Type B pancreatic cell (in vitro differentiated cells): Measurements from ENCODE around the gene TMEM225. TPM values are rescaled to one million over a fixed set of nuclear protein-coding genes. Genes with fewer than 3 reads are reported as not detected.
"Not testable (repeated sequence)": the region's sequence is repeated elsewhere in the genome, so short reads cannot be mapped to it uniquely, and the experiment has no call there.

Experiments used
- DNase-seq: peaks from one replicate; pipeline ENCODE4 v3.0.0; 2021; ENCODE audit warnings: mixed read lengths; ENCODE audit not compliant: unreplicated experiment; ENCODE audit errors: extremely low spot score
- H3K27ac Mint-ChIP-seq: 2 replicates; pipeline ENCODE4 v1.8.0; 2021; ENCODE audit warnings: mild to moderate bottlenecking, mixed read lengths
- H3K27me3 Mint-ChIP-seq: 2 replicates; pipeline ENCODE4 v1.8.0; 2021; ENCODE audit warnings: mixed read lengths
- H3K36me3 Mint-ChIP-seq: 2 replicates; pipeline ENCODE4 v1.8.0; 2021; ENCODE audit warnings: mixed read lengths
- H3K4me1 Mint-ChIP-seq: one replicate; pipeline ENCODE4 v1.8.0; 2021; ENCODE audit warnings: mixed read lengths; ENCODE audit not compliant: unreplicated experiment
- H3K4me3 Mint-ChIP-seq: 2 replicates; pipeline ENCODE4 v1.8.0; 2021; ENCODE audit warnings: mild to moderate bottlenecking, mixed read lengths
- H3K9me3 Mint-ChIP-seq: 2 replicates; pipeline ENCODE4 v1.8.0; 2021; ENCODE audit warnings: mixed read lengths
- CTCF ChIP-seq: fragments of 200-600 bp; sonication (generic); conservative IDR thresholded peaks from 2 replicates; pipeline ENCODE4 v1.5.0; 2021; ENCODE audit warnings: antibody characterized with exemption, mild to moderate bottlenecking
- total RNA-seq: library from RNA; stranded (reverse); gene quantifications from 2 replicates; pipeline ENCODE4 v1.2.1, GENCODE V29; 2021; ENCODE audit warnings: low replicate concordance

TMEM225 gene
- total RNA-seq, 1 donor from 2014 or later: not detected

- DNase-seq: no peak
- Mint-ChIP-seq H3K27me3 (peaks cover 4% of the 10 kb centered on the region), H3K4me3 (no peak within 1 kb of the TSS), H3K4me1 (no peaks in the 10 kb centered on the region), H3K27ac (no peak within 1 kb of the TSS), H3K36me3 (no peaks in the 10 kb centered on the region), H3K9me3 (no peaks in the 10 kb centered on the region)
- TF ChIP-seq CTCF: no peak
Observed at GRCh38 chr11:123901867-123902266, 16.4 kb upstream of the TMEM225 start, which contains the start of gene OR8D4. OR8D4 (plus strand) TSS chr11:123902167; CDS start chr11:123906432, 4,265 bp downstream.

- Mint-ChIP-seq H3K27me3 (peaks cover 4% of the 10 kb centered on the region), H3K4me3 (no peak overlapping the region), H3K9me3 (no peaks in the 10 kb centered on the region), H3K4me1 (no peaks in the 10 kb centered on the region), H3K27ac (no peak overlapping the region), H3K36me3 (no peaks in the 10 kb centered on the region)
- DNase-seq: no peak
- no peak for TF ChIP-seq CTCF
Observed at GRCh38 chr11:123899792-123900191, 14.3 kb upstream of the TMEM225 start.

- H3K4me3 Mint-ChIP-seq: no peak overlapping the region
- no peaks in the 10 kb centered on the region for H3K4me1 Mint-ChIP-seq
- no peak for DNase-seq
- no peaks in the 10 kb centered on the region for H3K27me3 Mint-ChIP-seq
- no peaks in the 10 kb centered on the region for H3K36me3 Mint-ChIP-seq
- no peak overlapping the region for H3K27ac Mint-ChIP-seq
- TF ChIP-seq CTCF: no peak
- no peaks in the 10 kb centered on the region for H3K9me3 Mint-ChIP-seq
Observed at GRCh38 chr11:123892031-123892430, 6.6 kb upstream of the TMEM225 start.

DNA sequence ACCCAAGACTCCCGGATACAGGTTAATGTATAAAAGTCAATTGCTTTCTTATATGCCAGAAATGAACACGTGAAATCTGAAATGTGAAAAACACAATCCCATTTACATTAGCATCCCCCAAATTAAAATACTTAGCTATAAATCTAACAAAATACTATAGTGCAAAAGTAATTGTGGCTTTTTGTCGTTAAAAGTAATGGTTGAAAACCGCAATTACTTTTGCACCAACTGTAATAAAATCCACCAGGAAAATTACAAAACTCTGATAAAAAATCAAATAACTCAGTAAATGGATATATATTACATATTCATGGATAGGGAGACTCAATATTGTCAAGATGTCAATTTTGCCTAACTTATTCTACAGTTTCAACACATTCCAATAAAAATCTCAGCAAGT, 4.6 kb downstream of the TMEM225 start:
- no peak overlapping the region for H3K27ac Mint-ChIP-seq
- no peaks in the 10 kb centered on the region for H3K4me1 Mint-ChIP-seq
- TF ChIP-seq CTCF: no peak
- no peaks in the 10 kb centered on the region for H3K36me3 Mint-ChIP-seq
- no peaks in the 10 kb centered on the region for H3K27me3 Mint-ChIP-seq
- DNase-seq: no peak
- no peaks in the 10 kb centered on the region for H3K9me3 Mint-ChIP-seq
- no peak overlapping the region for H3K4me3 Mint-ChIP-seq

- not testable (repeated sequence) for H3K36me3 Mint-ChIP-seq, H3K27ac Mint-ChIP-seq, H3K27me3 Mint-ChIP-seq, DNase-seq, H3K9me3 Mint-ChIP-seq, H3K4me1 Mint-ChIP-seq, H3K4me3 Mint-ChIP-seq
Observed at GRCh38 chr11:123867795-123868194, 17.7 kb downstream of the TMEM225 start.

- not testable (repeated sequence) for H3K4me3 Mint-ChIP-seq, H3K27me3 Mint-ChIP-seq, DNase-seq, H3K9me3 Mint-ChIP-seq, H3K27ac Mint-ChIP-seq, H3K4me1 Mint-ChIP-seq, H3K36me3 Mint-ChIP-seq
Observed at GRCh38 chr11:123865293-123865692, 20.2 kb downstream of the TMEM225 start.

DNA sequence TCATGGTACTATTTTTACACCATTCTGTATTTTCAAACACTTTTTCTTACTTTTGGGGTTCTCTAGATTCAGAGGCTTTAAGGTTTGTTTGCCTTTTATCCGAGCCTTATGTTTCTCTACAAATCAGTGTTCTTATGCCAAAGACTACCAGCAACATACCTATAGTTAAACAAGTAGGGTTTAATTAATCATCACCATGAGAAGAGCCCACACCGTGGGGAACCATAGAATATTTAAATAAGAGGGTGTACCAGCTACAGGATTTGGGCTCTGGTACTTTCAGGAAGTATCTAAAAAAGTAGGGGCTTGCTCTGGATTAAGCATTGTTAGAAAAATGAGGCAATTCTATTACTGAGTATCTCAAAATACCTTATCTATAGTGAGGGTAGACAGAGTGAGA, 25.7 kb downstream of the TMEM225 start:
- no peak overlapping the region for H3K4me3 Mint-ChIP-seq

More for the DNA sequence above, 25.7 kb downstream of the TMEM225 start:
- Mint-ChIP-seq H3K27me3 (no peaks in the 10 kb centered on the region), H3K9me3 (no peaks in the 10 kb centered on the region), H3K4me1 (no peaks in the 10 kb centered on the region), H3K36me3 (no peaks in the 10 kb centered on the region), H3K27ac (no peak overlapping the region)
- TF ChIP-seq CTCF: no peak
- DNase-seq: no peak
